HG02588 (cell line): ENCODE measurements around the gene SHANK3.

Experiments
- ATAC-seq: cut with Tn5 transposase; IDR thresholded peaks from one replicate; pipeline ENCODE4 v1.9.1; 2021; ENCODE audit warnings: mild to moderate bottlenecking, moderate library complexity; ENCODE audit not compliant: unreplicated experiment

The SHANK3 gene

GRCh38 chr22:50697667-50698506 lies 25.3 kb downstream of the SHANK3 start:
- no peak for ATAC-seq

DNA sequence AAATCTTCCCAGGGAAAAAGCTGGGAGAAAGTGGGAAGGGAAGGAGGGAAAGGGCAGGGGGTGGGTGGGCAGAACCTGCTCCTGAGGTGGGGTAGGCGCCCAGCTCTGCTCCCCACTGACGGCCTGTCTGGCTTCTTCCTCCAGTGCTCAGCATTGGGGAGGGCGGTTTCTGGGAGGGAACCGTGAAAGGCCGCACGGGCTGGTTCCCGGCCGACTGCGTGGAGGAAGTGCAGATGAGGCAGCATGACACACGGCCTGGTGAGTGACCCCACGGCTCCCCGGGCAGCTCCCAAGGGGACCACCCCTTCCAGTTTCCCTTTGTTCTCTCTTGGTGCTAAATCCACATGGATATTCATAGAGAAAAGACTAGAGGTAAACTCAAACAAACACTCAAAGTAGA lies 25.9 kb downstream of the SHANK3 start:
- ATAC-seq: no peak

DNA sequence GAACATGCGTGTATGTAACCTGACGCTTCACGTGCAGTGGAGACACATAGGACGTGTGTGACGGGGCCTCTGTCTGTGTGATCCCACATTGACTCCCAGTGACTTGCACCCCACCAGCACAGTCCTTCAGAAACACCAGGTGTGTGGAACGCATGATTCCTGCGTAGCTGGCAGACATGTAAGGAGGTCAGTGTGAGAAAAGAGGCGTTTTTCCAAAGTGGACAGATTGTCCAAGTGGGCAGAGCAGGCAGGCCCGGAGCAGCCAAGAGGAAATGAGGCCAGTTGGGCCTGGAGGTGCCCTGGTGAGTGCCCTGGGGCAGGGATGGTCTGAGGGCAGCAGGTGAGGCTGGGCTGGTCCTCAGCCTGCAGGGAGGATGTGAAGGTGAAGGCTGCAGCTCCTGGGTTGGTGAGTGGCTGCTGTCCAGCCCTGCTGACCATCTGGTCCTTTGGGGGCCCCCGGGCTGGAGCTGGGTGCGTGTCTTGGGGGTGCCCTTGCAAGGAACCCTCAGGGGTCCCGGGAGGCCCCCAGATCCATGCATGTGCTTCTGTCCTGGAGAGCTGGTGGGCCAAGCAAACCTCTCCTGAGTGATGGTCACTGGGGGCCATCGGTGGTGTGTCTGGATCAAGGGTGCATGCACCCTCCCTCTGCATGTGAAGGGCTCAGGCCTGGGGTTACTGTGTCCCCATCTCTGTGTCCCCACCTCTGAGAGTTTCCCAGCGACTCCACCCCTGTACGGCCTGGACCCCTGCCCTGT lies 26.6 kb downstream of the SHANK3 start:
- no peak for ATAC-seq

- no peak for ATAC-seq
Measured at GRCh38 chr22:50699756-50700386, 27.2 kb downstream of the SHANK3 start.

GRCh38 chr22:50700387-50701075 lies 27.9 kb downstream of the SHANK3 start:
- no peak for ATAC-seq

DNA sequence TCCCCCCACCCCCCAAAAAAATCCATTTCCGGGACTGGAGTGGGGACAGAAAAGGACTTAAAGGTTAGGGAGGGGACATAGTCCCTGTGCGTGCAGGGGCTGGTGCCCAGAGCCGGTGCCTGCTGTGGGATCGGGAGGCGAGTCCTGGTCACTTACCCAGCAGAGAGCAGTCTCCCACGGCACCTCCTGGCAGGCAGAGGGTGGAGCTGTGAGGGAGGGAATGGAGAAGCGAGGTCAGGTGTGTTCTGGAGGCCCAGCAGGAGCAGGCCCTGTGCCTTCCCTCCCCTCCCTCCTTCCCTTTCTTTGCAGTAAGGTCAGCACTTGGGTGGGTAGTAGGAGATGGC lies 28.4 kb downstream of the SHANK3 start:
- ATAC-seq: no peak

DNA sequence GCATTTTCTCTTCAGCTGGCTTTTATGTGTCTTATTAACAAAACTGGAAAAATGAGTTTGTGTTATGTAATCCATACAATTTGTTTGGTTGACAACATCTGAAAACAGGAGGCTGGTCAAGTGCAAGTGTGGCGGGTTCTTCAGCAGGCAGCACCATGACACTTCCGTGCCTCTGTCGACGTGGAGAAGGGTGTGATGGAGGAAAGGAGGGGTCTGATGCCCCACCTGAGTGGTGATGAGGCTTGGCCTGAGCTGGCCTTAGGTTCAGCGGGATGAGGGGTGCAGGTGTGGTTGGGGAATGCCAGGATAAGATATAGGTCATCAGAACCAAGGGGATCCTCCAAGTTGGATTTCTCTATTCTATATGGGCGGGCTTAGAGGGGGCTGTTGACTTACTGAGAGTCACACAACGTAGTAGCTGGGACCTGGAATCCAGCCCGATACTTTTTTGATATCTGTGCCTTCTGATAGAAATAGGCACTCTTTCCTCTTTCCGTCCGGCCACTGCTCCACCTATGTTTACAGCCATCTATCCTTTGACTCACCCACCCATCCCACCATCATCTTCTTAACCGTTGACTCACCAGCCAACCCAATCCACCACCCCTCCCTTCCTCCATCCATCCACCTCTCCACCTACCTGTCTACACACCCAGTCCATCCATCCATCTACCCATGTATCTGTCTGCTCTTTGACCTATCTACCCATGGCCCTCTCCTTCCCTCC lies 29.0 kb downstream of the SHANK3 start:
- no peak for ATAC-seq

DNA sequence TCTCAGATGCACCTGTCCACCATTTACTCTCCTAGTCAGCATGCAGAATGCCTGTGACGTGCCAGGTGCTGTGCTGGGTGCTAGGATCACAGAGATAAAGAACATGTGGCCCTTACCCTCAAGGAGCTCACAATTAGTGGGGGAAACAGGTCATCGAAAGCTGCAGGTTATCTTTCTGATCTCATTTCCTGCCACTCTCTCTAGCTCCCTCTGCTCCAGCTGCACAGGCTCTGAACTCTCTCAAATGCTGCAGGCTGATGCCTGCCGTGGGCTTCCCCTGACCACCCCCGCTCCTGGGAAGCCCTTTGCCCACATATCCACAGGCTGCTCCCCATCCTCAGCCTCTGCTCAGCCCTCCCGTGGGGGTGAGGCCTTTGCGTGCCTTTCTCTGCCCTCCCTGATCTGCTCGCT lies 29.6 kb downstream of the SHANK3 start:
- ATAC-seq: no peak

- ATAC-seq: no peak
Measured at GRCh38 chr22:50702821-50703725, 30.4 kb downstream of the SHANK3 start.

- ATAC-seq: no peak
Measured at GRCh38 chr22:50703726-50704509, 31.3 kb downstream of the SHANK3 start.

DNA sequence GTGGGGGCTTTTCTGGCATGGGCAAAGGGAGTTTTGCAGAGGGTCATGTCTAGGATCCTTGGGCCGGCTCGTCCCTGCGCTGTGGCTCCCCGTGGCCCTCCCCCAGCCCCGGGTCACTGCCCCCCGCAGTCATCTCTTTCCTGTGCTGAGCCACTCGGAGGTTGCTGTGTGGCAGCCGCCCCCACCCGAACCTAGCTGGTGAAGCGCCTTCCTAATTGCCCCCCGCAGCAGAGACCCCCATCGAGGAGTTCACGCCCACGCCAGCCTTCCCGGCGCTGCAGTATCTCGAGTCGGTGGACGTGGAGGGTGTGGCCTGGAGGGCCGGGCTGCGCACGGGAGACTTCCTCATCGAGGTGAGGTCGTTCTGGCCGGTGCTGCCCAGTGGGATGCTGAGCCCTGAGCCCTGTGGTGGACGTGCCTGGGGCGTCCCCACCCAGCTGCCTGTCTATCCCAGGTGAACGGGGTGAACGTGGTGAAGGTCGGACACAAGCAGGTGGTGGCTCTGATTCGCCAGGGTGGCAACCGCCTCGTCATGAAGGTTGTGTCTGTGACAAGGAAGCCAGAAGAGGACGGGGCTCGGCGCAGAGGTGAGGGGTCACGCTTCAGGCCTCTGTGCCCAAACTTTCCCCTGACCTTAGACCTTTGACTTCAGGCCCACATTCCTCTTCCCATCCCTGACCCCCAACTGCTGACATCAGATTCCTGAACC lies 32.0 kb downstream of the SHANK3 start:
- no peak for ATAC-seq

DNA sequence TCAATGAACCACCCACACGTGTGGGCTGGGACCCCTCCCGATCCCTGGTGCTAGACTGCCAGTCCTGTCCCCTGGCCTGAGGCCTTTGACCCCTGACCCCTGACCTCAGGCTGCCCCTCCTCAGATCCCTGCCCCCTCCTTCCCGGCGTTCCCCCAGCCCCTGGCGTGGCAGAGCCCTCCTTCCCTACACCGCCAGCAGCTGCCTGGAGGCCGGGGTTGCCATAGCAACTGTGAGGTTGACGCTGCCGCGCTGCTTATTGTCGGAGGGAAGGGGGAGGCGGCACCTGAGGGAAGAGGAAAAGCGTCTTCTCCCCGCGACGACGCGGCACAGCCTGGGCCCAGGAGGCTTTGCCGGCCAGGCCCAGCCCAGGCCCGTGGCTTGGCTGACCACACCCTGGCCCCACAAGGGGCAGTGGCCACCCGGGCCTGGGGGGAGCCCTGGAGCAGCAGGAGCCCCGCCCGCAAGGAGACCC lies 32.6 kb downstream of the SHANK3 start:
- no peak for ATAC-seq

DNA sequence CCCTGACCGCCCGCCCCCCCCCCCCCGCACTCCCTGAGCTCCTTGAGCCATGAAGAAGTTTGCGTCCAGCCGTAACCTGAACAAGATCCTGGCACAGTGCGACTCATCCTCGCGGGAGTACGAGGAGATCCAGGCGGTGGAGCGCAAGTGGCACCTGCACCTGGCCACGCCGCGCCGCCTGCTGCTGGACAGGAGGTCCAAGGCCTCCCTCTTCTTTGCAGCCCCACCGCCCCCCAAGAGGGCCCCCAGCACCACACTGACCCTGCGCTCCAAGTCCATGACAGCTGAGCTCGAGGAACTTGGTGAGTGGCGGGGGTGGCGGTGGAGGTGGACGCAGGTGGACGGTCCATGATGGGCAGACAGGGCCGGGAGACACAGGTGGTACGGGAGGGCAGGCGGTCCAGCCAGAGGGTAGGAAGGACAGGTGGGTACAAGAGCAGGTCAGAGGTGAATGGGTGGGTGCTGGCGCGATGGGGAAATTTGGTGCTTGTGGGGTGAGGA lies 33.3 kb downstream of the SHANK3 start:
- no peak for ATAC-seq

DNA sequence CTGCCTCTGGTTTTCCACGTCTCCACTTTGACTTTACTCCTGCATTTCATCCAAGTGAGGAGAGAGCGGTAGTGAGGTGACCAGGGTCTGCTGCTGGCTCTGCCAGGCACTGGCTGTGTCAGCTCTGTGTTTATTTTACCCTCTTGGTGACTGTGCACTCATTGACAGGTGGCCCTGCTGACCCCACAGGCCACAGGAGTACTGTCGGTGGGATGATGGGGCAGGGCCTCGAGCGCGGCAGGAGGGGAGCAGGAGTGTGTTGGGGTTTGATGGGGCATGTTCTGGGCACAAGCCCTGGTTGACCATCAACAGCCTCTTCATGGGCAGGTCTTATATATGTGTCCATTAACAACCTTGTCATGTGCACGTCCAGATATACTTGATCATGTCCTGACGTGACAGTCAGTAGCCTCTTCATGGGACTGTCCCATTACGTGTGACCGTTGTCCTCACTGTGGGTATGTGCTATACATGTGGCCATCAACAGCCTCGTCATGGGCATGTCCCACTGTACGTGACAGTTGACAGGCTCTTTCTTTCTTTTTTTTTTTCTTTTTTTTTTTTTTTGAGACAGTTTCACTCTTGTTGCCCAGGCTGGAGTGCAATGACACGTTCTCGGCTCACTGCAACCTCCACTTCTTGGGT lies 34.0 kb downstream of the SHANK3 start:
- no peak for ATAC-seq

DNA sequence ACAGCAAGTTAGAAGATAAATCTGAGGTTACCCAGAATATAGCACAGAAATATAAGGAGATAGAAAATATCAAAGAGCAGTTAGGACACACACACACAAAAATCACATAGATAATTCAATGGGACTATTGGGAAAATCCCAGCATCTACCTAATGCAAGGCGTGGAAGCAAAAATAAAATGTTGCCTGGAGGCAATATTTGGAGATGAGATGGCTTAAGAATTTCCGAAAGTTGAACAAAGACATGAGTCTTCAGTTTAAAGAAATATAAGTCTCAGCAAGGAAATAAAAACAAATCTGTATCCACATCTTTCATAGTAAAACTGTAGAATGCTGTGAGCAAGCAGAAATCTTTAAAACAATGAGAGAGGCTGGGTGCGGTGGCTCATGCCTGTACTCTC lies 35.9 kb downstream of the SHANK3 start:
- ATAC-seq: no peak

DNA sequence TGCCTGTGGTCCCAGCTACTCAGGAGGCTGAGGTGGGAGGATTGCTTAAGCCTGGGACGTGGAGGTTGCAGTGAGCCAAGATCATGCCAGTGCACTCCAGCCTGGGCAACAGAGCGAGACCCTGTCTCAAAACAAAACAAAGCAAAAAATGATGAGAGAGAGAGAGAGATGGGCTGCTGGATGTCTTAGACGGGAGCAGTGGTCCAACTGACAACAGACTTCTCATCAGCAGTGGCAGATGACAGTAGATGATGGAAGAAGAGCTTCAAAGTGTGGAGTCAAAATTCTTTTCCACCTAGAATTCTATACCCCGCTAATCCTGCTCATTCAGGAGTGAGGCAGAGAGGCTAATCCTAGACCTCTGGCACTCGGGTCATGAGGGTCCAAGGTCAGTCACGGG lies 36.4 kb downstream of the SHANK3 start:
- no peak for ATAC-seq

- ATAC-seq: no peak
Measured at GRCh38 chr22:50710221-50710620, 37.6 kb downstream of the SHANK3 start.
